K562 (cell line): ENCODE measurements around the gene ADGRB2.

Experiments
- EZH2 ChIP-seq: IDR thresholded peaks from 2 replicates; pipeline ENCODE4 v1.6.1; 2012; ENCODE audit warnings: low read depth, mild to moderate bottlenecking, inconsistent platforms, low read length, borderline replicate concordance
- HIVEP1 ChIP-seq: fragments of 250-450 bp; sonication (Bioruptor Pico); IDR thresholded peaks from 2 replicates; pipeline ENCODE4 v1.4.0; 2020; ENCODE audit warnings: mild to moderate bottlenecking
- ZNF143 ChIP-seq: sonication (generic); formaldehyde crosslinking; IDR thresholded peaks from 2 replicates; pipeline ENCODE4 v1.9.0; 2022; ENCODE audit warnings: mild to moderate bottlenecking, missing genetic modification reagents
- ZNF766 ChIP-seq: fragments of 200-800 bp; sonication (Bioruptor generic); conservative IDR thresholded peaks from 2 replicates; pipeline ENCODE4 v1.6.1; 2016; ENCODE audit warnings: missing genetic modification characterization, missing compliant biosample characterization
- TF ChIP-seq, protein P1 (sequence below): fragments of 250-450 bp; sonication (Bioruptor Pico); IDR thresholded peaks from 2 replicates; pipeline ENCODE4 v1.4.0; 2020
- TF ChIP-seq, protein P2 (sequence below): sonication (generic); formaldehyde crosslinking; IDR thresholded peaks from 2 replicates; pipeline ENCODE4 v1.8.0; 2023; ENCODE audit warnings: mild to moderate bottlenecking, missing genetic modification reagents

DNA sequence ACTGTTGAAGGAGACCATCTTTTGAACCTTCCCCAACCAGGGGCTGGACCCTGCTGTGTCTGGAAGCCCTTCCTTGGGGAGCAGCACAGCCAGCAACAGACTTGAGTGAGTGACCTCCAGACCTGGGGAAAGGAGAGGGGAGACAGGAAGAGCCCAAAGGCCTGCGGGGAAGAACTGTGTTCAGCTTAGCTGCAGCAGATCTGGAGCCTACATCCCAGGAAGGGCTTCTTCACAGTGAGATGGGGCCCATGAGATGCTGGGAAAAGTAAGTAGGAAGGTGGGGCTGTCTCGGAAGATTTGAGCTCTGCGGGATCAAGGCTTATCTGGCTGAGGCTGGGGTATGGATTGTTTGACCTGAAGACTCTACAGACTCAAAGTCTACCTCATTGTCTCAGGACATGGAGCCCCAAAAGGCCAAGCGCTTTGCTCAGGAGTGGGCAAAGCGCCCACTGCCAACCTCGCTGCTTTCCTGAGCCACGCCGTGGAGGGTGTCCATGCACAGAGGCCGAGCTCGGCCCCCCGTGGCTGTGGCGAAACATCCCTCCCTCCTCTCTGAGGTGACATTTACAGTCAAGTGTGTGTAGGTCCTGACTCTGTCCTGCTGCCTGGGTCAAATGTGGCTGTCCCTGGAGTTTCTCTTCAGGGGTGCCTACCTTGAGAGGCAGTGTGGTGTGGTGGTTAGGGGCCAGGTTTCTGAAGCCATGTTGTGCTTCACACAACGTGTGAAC lies 27.2 kb upstream of the ADGRB2 start:
- TF ChIP-seq ZNF766 (CRISPR knock-in tag) = no peak
- TF ChIP-seq, protein P1, sequence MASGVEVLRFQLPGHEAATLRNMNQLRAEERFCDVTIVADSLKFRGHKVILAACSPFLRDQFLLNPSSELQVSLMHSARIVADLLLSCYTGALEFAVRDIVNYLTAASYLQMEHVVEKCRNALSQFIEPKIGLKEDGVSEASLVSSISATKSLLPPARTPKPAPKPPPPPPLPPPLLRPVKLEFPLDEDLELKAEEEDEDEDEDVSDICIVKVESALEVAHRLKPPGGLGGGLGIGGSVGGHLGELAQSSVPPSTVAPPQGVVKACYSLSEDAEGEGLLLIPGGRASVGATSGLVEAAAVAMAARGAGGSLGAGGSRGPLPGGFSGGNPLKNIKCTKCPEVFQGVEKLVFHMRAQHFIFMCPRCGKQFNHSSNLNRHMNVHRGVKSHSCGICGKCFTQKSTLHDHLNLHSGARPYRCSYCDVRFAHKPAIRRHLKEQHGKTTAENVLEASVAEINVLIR (CRISPR knock-in tag) = no peak
- TF ChIP-seq ZNF143 (CRISPR knock-in tag) = no peak
- no peak for TF ChIP-seq HIVEP1
- TF ChIP-seq, protein P2, sequence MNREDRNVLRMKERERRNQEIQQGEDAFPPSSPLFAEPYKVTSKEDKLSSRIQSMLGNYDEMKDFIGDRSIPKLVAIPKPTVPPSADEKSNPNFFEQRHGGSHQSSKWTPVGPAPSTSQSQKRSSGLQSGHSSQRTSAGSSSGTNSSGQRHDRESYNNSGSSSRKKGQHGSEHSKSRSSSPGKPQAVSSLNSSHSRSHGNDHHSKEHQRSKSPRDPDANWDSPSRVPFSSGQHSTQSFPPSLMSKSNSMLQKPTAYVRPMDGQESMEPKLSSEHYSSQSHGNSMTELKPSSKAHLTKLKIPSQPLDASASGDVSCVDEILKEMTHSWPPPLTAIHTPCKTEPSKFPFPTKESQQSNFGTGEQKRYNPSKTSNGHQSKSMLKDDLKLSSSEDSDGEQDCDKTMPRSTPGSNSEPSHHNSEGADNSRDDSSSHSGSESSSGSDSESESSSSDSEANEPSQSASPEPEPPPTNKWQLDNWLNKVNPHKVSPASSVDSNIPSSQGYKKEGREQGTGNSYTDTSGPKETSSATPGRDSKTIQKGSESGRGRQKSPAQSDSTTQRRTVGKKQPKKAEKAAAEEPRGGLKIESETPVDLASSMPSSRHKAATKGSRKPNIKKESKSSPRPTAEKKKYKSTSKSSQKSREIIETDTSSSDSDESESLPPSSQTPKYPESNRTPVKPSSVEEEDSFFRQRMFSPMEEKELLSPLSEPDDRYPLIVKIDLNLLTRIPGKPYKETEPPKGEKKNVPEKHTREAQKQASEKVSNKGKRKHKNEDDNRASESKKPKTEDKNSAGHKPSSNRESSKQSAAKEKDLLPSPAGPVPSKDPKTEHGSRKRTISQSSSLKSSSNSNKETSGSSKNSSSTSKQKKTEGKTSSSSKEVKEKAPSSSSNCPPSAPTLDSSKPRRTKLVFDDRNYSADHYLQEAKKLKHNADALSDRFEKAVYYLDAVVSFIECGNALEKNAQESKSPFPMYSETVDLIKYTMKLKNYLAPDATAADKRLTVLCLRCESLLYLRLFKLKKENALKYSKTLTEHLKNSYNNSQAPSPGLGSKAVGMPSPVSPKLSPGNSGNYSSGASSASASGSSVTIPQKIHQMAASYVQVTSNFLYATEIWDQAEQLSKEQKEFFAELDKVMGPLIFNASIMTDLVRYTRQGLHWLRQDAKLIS = no peak
- no peak for TF ChIP-seq EZH2
